Stimulated activated CD4-positive, alpha-beta T cell treated with anti-CD3 and anti-CD28 coated beads, Interleukin-4, amount 100 ng/mL, for 24 hours (primary cell): ENCODE measurements around the gene ARRDC1.

Experiments
- DNase-seq: peaks from one replicate; pipeline ENCODE4 v3.0.0-alpha.2; 2020

The ARRDC1 gene

GRCh38 chr9:137642892-137643291 is 37.4 kb downstream of the ARRDC1 start:
- no peak for DNase-seq

- no peak for DNase-seq
Measured at GRCh38 chr9:137643921-137644320, 38.4 kb downstream of the ARRDC1 start.

GRCh38 chr9:137645211-137645610 is 39.7 kb downstream of the ARRDC1 start:
- no peak for DNase-seq

- DNase-seq = no peak
Measured at GRCh38 chr9:137646341-137646740, 40.9 kb downstream of the ARRDC1 start.

- DNase-seq = no peak
Measured at GRCh38 chr9:137647096-137647714, 41.7 kb downstream of the ARRDC1 start.

GRCh38 chr9:137648396-137648795 is 42.9 kb downstream of the ARRDC1 start:
- DNase-seq = no peak

GRCh38 chr9:137649553-137649952 is 44.1 kb downstream of the ARRDC1 start:
- DNase-seq = no peak

- DNase-seq = no peak
Measured at GRCh38 chr9:137650259-137650658, 44.8 kb downstream of the ARRDC1 start.

- no peak for DNase-seq
Measured at GRCh38 chr9:137650779-137651178, 45.3 kb downstream of the ARRDC1 start.

- DNase-seq = no peak
Measured at GRCh38 chr9:137656416-137656815, 50.9 kb downstream of the ARRDC1 start.

GRCh38 chr9:137657606-137658005 is 52.1 kb downstream of the ARRDC1 start:
- no peak for DNase-seq

- no peak for DNase-seq
Measured at GRCh38 chr9:137658781-137659180, 53.3 kb downstream of the ARRDC1 start.

GRCh38 chr9:137660144-137660543 is 54.7 kb downstream of the ARRDC1 start:
- no peak for DNase-seq

- DNase-seq = no peak
Measured at GRCh38 chr9:137663584-137663983, 58.1 kb downstream of the ARRDC1 start.

GRCh38 chr9:137664676-137665075 is 59.2 kb downstream of the ARRDC1 start:
- DNase-seq = no peak
